MG63 (cell line): ENCODE measurements around the gene ERBB3. TPM values are rescaled to one million over a fixed set of nuclear protein-coding genes. Genes with fewer than 3 reads are reported as not detected.
"Not testable (repeated sequence)": the region's sequence is repeated elsewhere in the genome, so short reads cannot be mapped to it uniquely, and the experiment has no call there.

Experiments
- DNase-seq: peaks from one replicate; pipeline ENCODE4 v3.0.0-alpha.2; 2020
- H3K27me3 ChIP-seq: fragments of 250-450 bp; sonication (Bioruptor Pico); 2 replicates; pipeline ENCODE4 v1.5.1; 2020; ENCODE audit warnings: mild to moderate bottlenecking, moderate library complexity
- H3K36me3 ChIP-seq: fragments of 250-450 bp; sonication (Bioruptor Pico); 2 replicates; pipeline ENCODE4 v1.5.1; 2020; ENCODE audit warnings: mild to moderate bottlenecking, moderate library complexity
- H3K4me3 ChIP-seq: fragments of 250-450 bp; sonication (Bioruptor Pico); 2 replicates; pipeline ENCODE4 v1.5.1; 2020; ENCODE audit warnings: mild to moderate bottlenecking, moderate library complexity
- H3K9me3 ChIP-seq: fragments of 250-450 bp; sonication (Bioruptor Pico); 2 replicates; pipeline ENCODE4 v1.5.1; 2020; ENCODE audit warnings: mild to moderate bottlenecking, moderate library complexity
- total RNA-seq: library from RNA; depleted of rRNA; stranded (reverse); fragments of >200 nt; shearing (Covaris generic); gene quantifications from 2 replicates; pipeline ENCODE4 v1.2.3, GENCODE V29; 2014; ENCODE audit warnings: low replicate concordance; rRNA removed

The ERBB3 gene
- 0.56 TPM in 1 of 2 replicates, not detected in the other for total RNA-seq

DNA sequence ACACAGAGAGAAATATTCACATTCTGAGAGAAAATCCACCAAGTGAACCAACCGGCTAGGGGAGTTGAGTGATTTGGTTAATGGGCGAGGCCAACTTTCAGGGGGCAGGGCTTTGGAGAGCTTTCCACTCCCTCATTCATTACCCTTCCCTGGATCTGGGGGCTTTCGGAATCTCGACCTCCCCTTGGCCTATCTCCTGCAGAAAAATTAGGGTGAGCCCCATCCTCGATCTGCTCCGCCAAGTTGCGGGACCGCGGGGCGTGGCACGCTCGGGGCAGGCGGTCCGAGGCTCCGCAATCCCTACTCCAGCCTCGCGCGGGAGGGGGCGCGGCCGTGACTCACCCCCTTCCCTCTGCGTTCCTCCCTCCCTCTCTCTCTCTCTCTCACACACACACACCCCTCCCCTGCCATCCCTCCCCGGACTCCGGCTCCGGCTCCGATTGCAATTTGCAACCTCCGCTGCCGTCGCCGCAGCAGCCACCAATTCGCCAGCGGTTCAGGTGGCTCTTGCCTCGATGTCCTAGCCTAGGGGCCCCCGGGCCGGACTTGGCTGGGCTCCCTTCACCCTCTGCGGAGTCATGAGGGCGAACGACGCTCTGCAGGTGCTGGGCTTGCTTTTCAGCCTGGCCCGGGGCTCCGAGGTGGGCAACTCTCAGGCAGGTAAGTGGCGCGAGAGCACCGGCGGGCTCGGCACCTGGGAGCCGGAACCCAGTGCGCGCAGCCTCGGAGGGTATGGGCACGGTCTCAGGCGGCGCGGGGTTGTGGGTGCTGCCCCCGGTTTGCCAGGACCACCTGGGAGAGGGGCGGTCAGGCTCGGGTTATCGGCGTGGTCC is at the start of gene ERBB3:
Gene ERBB3, plus strand, starts transcription at position 443 of the 833 bp plus-strand sequence. Its CDS starts 136 bp downstream, at position 579.
- Histone ChIP-seq H3K4me3 (peak within 1 kb of the TSS; percentile 51), H3K36me3 (no peaks in the 10 kb centered on the region), H3K9me3 (no peaks in the 10 kb centered on the region), H3K27me3 (no peaks in the 10 kb centered on the region)
- DNase-seq, result peak; percentile 91

DNA sequence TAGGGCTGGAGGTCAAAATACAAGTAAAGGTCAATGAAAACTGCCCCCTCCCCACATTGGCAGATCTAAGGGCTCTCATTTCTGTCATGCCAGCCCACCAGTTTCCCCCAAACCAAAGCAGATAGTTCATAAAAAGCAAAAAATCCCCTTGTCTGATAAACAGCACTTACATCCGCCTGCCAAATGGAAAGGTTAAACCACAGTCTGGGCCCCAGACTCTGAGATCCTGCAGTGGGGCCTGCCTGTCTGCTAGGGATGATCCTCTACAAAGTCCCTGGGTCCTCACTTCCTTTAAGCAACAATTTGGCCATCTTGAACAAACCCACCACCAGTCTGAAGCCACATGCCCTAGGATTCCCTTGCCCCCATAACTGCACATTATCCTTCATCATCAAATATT is 48.0 kb upstream of the ERBB3 start:
- H3K36me3 ChIP-seq, result no peaks in the 10 kb centered on the region
- DNase-seq, result no peak
- H3K4me3 ChIP-seq, result no peak overlapping the region

DNA sequence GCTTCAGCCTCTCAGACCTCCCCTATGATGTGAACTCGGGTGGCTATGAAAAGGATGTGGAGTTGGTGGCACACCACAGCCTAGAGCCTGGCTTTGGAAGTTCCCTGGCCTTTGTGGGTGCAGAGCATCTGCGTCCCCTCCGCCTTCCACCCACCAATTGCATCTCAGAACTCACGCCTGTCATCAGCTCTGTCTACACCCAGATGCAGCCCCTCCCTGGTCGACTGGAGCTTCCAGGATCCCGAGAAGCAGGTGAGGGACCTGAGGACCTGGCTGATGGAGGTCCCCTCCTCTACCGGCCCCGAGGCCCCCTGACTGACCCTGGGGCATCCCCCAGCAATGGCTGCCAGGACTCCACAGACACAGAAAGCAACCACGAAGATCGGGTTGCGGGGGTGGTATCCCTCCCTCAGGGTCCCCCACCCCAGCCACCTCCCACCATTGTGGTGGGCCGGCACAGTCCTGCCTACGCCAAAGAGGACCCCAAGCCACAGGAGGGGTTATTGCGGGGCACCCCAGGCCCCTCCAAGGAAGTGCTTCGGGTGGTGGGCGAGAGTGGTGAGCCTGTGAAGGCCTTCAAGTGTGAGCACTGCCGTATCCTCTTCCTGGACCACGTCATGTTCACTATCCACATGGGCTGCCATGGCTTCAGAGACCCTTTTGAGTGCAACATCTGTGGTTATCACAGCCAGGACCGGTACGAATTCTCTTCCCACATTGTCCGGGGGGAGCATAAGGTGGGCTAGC is 45.2 kb upstream of the ERBB3 start:
- Histone ChIP-seq H3K27me3 (no peaks in the 10 kb centered on the region), H3K9me3 (no peaks in the 10 kb centered on the region), H3K4me3 (no peak overlapping the region), H3K36me3 (no peaks in the 10 kb centered on the region)
- no peak for DNase-seq

More for the DNA sequence above, 48.0 kb upstream of the ERBB3 start:
- H3K9me3 ChIP-seq, result no peaks in the 10 kb centered on the region
- H3K27me3 ChIP-seq, result no peaks in the 10 kb centered on the region

DNA sequence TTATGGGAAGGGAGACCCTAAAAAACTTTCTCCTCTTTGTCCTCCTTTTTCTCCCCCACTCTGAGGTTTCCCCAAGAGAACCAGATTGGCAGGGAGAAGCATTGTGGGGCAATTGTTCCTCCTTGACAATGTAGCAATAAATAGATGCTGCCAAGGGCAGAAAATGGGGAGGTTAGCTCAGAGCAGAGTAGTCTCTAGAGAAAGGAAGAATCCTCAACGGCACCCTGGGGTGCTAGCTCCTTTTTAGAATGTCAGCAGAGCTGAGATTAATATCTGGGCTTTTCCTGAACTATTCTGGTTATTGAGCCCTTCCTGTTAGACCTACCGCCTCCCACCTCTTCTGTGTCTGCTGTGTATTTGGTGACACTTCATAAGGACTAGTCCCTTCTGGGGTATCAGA is 42.8 kb upstream of the ERBB3 start:
- no peaks in the 10 kb centered on the region for H3K9me3 ChIP-seq

DNA sequence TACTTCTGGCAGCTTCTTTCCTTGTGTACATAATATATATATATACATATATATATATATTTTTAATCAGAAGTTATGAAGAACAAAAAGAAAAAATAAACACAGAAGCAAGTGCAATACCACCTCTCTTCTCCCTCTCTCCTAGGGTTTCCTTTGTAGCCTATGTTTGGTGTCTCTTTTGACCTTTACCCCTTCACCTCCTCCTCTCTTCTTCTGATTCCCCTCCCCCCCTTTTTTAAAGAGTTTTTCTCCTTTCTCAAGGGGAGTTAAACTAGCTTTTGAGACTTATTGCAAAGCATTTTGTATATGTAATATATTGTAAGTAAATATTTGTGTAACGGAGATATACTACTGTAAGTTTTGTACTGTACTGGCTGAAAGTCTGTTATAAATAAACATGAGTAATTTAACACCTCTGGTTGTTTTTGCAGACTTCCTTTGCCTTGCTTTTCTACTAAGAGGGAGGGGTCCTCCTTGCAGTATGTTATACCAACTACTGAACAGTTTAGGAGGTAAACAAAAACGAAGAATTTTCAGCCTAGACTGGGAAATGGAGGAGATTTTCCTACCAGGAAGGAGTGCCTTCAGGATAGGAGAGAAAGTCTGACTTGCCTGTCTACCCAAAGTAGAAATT is 41.8 kb upstream of the ERBB3 start:
- no peak for DNase-seq
- Histone ChIP-seq H3K4me3 (no peak overlapping the region), H3K27me3 (no peaks in the 10 kb centered on the region)

More for the DNA sequence above, 42.8 kb upstream of the ERBB3 start:
- DNase-seq, result no peak
- H3K36me3 ChIP-seq, result peaks cover 2% of the 10 kb centered on the region
- H3K4me3 ChIP-seq, result no peak overlapping the region
- no peaks in the 10 kb centered on the region for H3K27me3 ChIP-seq

DNA sequence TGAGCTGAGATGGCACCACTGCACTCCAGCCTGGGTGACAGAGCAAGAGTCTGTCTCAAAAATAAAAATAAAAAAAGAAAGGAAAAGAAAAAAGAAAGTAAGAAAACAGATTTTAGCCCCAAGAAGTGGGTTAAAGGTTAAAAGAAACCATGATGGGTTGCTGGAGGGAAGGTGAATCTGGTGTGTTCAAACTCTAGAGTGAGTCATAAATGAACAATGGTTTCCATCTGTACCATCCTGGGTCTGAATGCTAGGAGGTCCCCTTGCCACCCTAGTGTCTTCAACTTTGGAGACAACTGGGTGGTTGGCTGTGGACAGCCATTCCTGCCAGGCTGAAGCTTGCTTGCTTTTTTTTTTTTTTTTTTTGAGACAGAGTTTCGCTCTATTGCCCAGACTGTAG is 39.8 kb upstream of the ERBB3 start:
- DNase-seq, result no peak
- H3K36me3 ChIP-seq, result peaks cover 32% of the 10 kb centered on the region

More for the DNA sequence above, 41.8 kb upstream of the ERBB3 start:
- Histone ChIP-seq H3K9me3 (no peaks in the 10 kb centered on the region), H3K36me3 (peaks cover 11% of the 10 kb centered on the region)

DNA sequence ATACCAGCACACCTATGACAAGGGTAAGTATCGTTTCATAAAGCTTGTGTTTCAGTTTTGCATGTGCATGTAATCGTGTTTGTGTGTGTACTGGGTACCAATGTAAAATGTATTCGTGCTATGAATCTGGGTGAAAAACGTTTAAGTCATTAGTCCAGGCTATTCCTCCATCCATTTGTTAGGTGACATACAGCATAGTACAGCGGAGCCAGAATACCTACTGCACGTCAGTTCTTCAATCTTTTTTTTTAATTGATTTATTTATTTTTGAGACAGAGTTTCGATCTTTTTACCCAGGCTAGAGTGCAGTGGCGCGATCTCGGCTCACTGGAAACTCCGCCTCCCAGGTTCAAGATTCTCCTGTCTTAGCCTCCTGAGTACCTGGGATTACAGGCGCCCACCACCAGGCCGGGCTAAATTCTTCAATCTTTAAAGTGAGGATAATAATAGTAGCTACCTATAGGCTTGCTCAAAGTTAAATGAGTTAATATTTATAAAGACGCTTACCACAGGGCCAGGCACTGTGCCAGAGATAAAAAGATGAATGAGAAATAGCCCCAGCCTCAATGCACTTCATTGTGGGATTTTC is 38.9 kb upstream of the ERBB3 start:
- H3K36me3 ChIP-seq, result peaks cover 40% of the 10 kb centered on the region
- peak overlapping the region; percentile 93 for H3K4me3 ChIP-seq
- H3K27me3 ChIP-seq, result no peaks in the 10 kb centered on the region
- no peak for DNase-seq
- no peaks in the 10 kb centered on the region for H3K9me3 ChIP-seq

More for the DNA sequence above, 39.8 kb upstream of the ERBB3 start:
- H3K27me3 ChIP-seq, result no peaks in the 10 kb centered on the region
- H3K4me3 ChIP-seq, result no peak overlapping the region
- no peaks in the 10 kb centered on the region for H3K9me3 ChIP-seq

DNA sequence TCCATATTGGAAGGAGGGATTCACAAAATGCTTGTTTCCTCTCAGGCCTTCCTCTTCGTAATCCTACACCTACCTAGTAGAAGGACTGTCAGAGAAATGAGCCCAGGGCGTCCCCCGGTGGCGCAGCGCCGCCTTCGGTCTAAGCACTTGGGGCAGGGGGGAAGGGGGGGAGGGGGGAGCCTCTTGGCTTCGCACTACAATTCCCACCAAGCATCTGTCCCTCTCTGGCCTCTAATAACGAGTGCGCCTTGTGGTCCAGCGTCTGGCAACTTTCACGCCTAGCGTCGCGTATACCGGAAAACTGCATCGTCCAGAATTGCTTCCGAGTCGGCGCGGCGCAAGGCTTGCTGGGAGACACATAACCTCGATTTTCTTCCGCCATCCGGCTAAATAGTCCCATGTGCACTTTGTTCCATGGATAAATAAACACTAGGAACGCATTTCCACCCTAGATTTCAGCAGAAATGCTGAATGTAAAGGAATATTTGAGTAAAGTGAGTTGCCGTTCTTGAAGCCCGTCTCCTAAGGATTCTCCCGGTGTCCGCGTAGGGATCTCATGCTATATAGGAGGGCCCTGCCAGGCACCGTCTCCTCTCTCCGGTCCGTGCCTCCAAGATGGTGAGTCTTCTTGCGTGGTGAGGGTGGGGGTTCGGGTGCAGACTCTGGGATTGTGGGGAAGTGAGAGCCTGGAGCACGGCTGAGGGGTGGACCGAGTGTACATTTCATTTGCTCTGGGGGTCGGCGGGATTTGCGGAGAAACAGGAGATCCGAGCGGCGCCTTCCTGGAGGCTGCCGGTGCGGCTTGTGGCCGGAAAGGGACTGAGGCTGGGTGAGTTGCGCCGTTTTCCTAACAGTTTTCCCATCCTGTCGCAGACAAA is 38.2 kb upstream of the ERBB3 start, which contains the start of gene RPS26:
Gene RPS26, plus strand, starts transcription at position 367 of the 878 bp plus-strand sequence. Its CDS starts 249 bp downstream, at position 616.
- no peaks in the 10 kb centered on the region for H3K9me3 ChIP-seq

DNA sequence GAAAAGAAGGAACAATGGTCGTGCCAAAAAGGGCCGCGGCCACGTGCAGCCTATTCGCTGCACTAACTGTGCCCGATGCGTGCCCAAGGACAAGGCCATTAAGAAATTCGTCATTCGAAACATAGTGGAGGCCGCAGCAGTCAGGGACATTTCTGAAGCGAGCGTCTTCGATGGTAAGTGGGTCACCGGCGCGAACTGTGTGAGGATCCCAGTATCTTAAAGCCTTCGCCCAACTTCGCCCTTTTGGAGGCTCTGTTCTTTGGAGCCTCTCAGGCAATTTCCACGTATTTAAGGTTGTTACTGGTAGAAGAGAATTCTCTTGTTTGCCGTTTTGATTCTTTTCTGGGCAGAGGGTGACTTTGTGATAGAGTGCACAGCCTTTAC is 37.5 kb upstream of the ERBB3 start:
- DNase-seq, H3K9me3 ChIP-seq, H3K27me3 ChIP-seq: not testable (repeated sequence)
- Histone ChIP-seq H3K36me3 (peaks cover 40% of the 10 kb centered on the region), H3K4me3 (peak overlapping the region; percentile 93)

More for the DNA sequence above, 38.2 kb upstream of the ERBB3 start, which contains the start of gene RPS26:
- H3K27me3 ChIP-seq, result no peaks in the 10 kb centered on the region
- H3K36me3 ChIP-seq, result peaks cover 40% of the 10 kb centered on the region
- peak; percentile 98 for DNase-seq
- peak within 1 kb of the TSS; percentile 93 for H3K4me3 ChIP-seq

DNA sequence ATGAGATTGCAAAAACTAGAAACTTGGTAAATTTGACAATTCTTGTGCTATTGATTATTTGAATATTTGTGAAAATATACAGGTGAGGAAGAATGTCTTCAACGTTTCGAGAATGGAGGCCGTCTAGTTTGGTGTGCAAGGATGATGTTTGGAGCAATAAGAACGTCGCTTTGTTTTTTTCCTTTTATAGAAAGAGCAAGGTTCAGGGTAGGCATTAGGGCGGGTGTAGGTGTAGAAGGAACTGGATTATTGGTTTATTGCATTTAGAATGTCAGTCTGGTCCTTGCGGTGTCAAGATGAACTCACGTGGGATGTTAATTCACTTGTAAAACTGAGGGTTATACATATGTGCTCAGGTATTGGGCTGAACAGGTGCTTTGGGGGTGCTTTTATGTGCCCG is 37.1 kb upstream of the ERBB3 start:
- Histone ChIP-seq H3K9me3 (no peaks in the 10 kb centered on the region), H3K27me3 (no peaks in the 10 kb centered on the region), H3K4me3 (peak overlapping the region; percentile 93), H3K36me3 (peaks cover 40% of the 10 kb centered on the region)
- DNase-seq, result no peak

DNA sequence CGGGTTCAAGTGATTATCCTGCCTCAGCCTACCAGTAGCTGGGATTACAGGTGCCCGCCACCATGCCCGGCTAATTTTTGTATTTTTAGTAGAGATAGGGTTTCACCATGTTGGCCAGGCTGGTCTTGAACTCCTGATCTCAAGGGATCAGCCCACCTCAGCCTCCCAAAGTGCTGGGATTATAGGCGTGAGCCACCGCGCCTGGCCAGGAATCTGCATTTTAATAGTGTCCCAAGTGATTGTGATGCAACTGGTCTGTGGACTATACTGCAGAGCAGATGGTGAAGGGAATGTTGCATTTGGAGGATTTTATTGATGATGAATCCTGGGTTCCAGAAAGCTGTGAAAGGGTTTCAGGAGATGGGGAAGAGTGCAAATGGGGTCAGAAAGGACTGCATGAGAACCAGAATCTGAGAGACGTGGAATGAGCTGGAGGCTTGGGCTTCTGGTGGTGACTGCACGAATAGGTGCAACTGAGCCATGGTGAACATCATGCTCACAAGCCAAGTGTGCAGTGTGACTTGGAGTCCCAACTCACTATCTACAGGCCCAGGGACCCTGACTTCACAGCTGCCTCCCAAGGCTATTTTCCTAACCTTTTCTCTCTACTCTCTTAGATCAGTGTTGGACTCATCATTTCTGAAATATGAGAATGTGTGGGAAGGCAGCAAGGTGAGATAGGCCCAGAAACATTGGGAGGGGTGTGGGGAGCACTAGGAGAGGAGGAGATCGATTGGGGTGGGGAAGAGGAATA is 33.8 kb upstream of the ERBB3 start:
- H3K36me3 ChIP-seq, result peaks cover 40% of the 10 kb centered on the region
- no peak for DNase-seq
- H3K9me3 ChIP-seq, result no peaks in the 10 kb centered on the region
- no peaks in the 10 kb centered on the region for H3K27me3 ChIP-seq
- H3K4me3 ChIP-seq, result no peak overlapping the region

DNA sequence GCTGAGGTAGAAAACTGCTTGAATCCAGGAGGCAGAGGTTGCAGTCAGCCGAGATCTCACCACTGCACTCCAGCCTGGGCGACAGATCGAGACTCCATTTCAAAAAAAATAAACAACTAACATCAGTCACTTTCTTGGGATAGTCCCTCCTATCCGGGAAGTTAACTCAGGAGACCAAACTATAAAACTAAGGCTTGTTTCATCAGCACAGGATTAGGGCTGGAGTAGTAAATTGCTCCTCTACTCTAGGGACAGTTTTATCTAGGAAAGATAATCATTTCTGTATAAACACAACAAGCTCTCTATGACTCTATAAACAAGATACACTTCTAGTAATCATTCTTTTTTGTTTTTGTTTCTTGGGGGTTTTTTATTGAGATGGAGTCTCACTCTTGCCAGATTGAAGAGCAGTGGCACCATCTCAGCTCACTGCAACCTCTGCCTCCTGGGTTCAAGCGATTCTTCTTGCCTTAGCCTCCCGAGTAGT is 26.5 kb upstream of the ERBB3 start:
- DNase-seq, result no peak

DNA sequence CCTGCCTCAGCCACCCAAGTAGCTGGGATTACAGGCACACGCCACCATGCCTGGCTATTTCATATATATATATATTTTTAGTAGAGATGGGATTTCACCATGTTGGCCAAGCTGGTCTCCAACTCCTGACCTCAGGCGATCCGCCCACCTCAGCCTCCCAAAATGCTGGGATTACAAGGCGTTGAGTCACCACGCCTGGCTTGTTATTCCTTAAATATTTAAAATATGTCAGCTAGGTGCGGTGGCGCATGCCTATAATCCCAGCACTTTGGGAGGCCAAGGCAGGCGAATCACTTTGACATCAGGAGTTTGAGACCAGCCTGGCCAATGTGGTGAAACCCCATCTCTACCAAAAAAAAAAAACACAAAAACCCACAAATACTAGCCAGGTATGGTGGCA is 20.0 kb upstream of the ERBB3 start:
- H3K4me3 ChIP-seq, H3K9me3 ChIP-seq, H3K27me3 ChIP-seq, H3K36me3 ChIP-seq: not testable (repeated sequence)
- DNase-seq, result peak; percentile 74

More for the DNA sequence above, 26.5 kb upstream of the ERBB3 start:
- H3K36me3 ChIP-seq, result no peaks in the 10 kb centered on the region
- H3K4me3 ChIP-seq, result no peak overlapping the region
- no peaks in the 10 kb centered on the region for H3K9me3 ChIP-seq
- no peaks in the 10 kb centered on the region for H3K27me3 ChIP-seq

DNA sequence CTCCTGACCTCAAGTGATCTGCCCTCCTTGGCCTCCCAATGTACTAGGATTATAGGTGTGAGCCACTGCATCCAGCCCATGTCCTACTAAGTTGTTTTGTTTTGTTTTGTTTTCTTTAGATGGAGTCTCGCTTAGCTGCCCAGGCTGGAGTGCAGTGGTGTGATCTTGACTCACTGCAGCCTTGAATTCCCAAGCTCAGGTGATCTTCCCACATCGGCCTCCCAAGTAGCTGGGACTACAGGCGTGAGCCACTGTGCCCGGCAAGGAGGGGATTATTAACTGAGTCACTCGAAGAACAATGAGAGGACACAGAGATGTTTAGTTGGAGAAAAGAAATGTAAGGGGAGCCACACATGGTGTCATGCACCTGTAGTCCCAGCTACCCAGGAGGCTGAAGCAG is 18.0 kb upstream of the ERBB3 start:
- Histone ChIP-seq H3K4me3 (no peak overlapping the region), H3K36me3 (no peaks in the 10 kb centered on the region), H3K27me3 (no peaks in the 10 kb centered on the region), H3K9me3 (no peaks in the 10 kb centered on the region)
- no peak for DNase-seq

DNA sequence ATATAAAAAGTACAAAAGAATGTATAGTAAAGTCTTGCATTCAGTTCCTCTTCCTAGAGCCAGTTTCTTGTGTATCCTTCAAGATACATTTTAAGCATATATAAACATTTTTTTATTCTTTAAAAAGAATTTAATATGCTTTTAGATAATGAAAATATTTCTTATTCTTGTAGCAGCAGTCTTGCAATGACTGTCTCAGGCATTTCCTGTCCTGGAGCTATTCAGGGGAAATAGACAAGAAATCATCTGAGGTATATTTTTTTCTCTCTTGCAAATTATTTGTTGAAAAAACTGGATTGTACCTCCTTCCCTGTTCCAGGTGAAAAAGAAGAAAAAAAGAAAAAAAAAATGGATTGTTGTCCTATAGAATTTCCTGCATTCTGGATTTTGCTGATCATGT is 17.0 kb upstream of the ERBB3 start:
- no peaks in the 10 kb centered on the region for H3K36me3 ChIP-seq
- no peak overlapping the region for H3K4me3 ChIP-seq
- H3K27me3 ChIP-seq, result no peaks in the 10 kb centered on the region
- no peak for DNase-seq
- H3K9me3 ChIP-seq, result no peaks in the 10 kb centered on the region
